T-helper 17 cell (primary cell): ENCODE measurements around the gene MXD1. TPM values are rescaled to one million over a fixed set of nuclear protein-coding genes. Genes with fewer than 3 reads are reported as not detected.
A peak's percentile ranks its signal among the peaks of the same experiment; 100 is the strongest.

Experiments used
- ATAC-seq: fragments of 150-1000 bp; cut with Tn5 transposase; 2 replicates; pipeline ENCODE4 v1.10.0; 2021; ENCODE audit warnings: mild to moderate bottlenecking, moderate library complexity
- DNase-seq, 3 donors: peaks; one replicate each; pipeline versions ENCODE4 v3.0.0 to v3.0.0-alpha.2; 2020 to 2021
- H3K9me3 ChIP-seq: one replicate; pipeline ENCODE4 v1.7.0; 2013; ENCODE audit warnings: low read length, mild to moderate bottlenecking; ENCODE audit not compliant: control insufficient read depth, poor library complexity, severe bottlenecking
- H3K27ac Mint-ChIP-seq: one replicate; pipeline ENCODE4 v1.8.0; 2022; ENCODE audit warnings: mild to moderate bottlenecking, moderate library complexity, mixed read lengths
- H3K27me3 Mint-ChIP-seq: one replicate; pipeline ENCODE4 v1.8.0; 2022; ENCODE audit warnings: mixed read lengths
- H3K36me3 Mint-ChIP-seq: one replicate; pipeline ENCODE4 v1.8.0; 2022; ENCODE audit warnings: low read depth, mixed read lengths
- H3K4me1 Mint-ChIP-seq: one replicate; pipeline ENCODE4 v1.8.0; 2022; ENCODE audit warnings: mild to moderate bottlenecking, mixed read lengths
- H3K4me3 Mint-ChIP-seq: one replicate; pipeline ENCODE4 v1.8.0; 2022; ENCODE audit warnings: mild to moderate bottlenecking, moderate library complexity, mixed read lengths
- total RNA-seq, 4 donors: library from RNA in 2 of 4; stranded (reverse) in 2 of 4; gene quantifications; one replicate each; pipeline ENCODE4 v1.2.3 and lab custom pipeline; 2022 to 2026

Gene MXD1
- total RNA-seq, 2 donors from 2014 or later, result 45.0 to 46.2 TPM

GRCh38 chr2:69939722-69940121, 24.8 kb downstream of the MXD1 start:
- Mint-ChIP-seq H3K4me3 (no peak overlapping the region), H3K27ac (peak overlapping the region; percentile 49), H3K27me3 (no peaks in the 10 kb centered on the region), H3K4me1 (peaks cover 9% of the 10 kb centered on the region), H3K36me3 (peaks cover 22% of the 10 kb centered on the region)
- DNase-seq (no peak), ATAC-seq (no peak)
- no peaks in the 10 kb centered on the region for H3K9me3 ChIP-seq

- H3K9me3 ChIP-seq, result no peaks in the 10 kb centered on the region
- Mint-ChIP-seq H3K27me3 (no peaks in the 10 kb centered on the region), H3K4me3 (no peak overlapping the region), H3K27ac (no peak overlapping the region), H3K36me3 (peaks cover 19% of the 10 kb centered on the region), H3K4me1 (peaks cover 12% of the 10 kb centered on the region)
- ATAC-seq, result no peak
- DNase-seq, result no peak
Observed at GRCh38 chr2:69940691-69941090, 25.8 kb downstream of the MXD1 start.

GRCh38 chr2:69943000-69943842, 28.3 kb downstream of the MXD1 start:
- H3K36me3 Mint-ChIP-seq, result peaks cover 11% of the 10 kb centered on the region

GRCh38 chr2:69943843-69944525, 29.1 kb downstream of the MXD1 start:
- Mint-ChIP-seq H3K4me3 (no peak overlapping the region), H3K36me3 (peaks cover 4% of the 10 kb centered on the region), H3K27ac (no peak overlapping the region), H3K4me1 (peaks cover 29% of the 10 kb centered on the region), H3K27me3 (no peaks in the 10 kb centered on the region)
- DNase-seq (no peak), ATAC-seq (no peak)
- no peaks in the 10 kb centered on the region for H3K9me3 ChIP-seq

More at GRCh38 chr2:69943000-69943842, 28.3 kb downstream of the MXD1 start:
- ATAC-seq, result no peak
- no peaks in the 10 kb centered on the region for H3K9me3 ChIP-seq
- Mint-ChIP-seq H3K27me3 (no peaks in the 10 kb centered on the region), H3K4me1 (peaks cover 28% of the 10 kb centered on the region), H3K27ac (no peak overlapping the region), H3K4me3 (no peak overlapping the region)
- no peak for DNase-seq

- no peaks in the 10 kb centered on the region for H3K9me3 ChIP-seq
- no peak for DNase-seq
- no peak for ATAC-seq
- no peaks in the 10 kb centered on the region for H3K27me3 Mint-ChIP-seq
- peaks cover 2% of the 10 kb centered on the region for H3K36me3 Mint-ChIP-seq
- no peak overlapping the region for H3K4me3 Mint-ChIP-seq
- H3K27ac Mint-ChIP-seq, result peak overlapping the region; percentile 95
- H3K4me1 Mint-ChIP-seq, result peaks cover 30% of the 10 kb centered on the region
Observed at GRCh38 chr2:69944756-69945155, 29.8 kb downstream of the MXD1 start.

GRCh38 chr2:69945441-69945840, 30.5 kb downstream of the MXD1 start:
- no peaks in the 10 kb centered on the region for H3K27me3 Mint-ChIP-seq
- DNase-seq (no peak), ATAC-seq (no peak)
- H3K36me3 Mint-ChIP-seq, result peaks cover 2% of the 10 kb centered on the region
- H3K27ac Mint-ChIP-seq, result peak overlapping the region; percentile 95
- H3K4me1 Mint-ChIP-seq, result peaks cover 30% of the 10 kb centered on the region
- no peaks in the 10 kb centered on the region for H3K9me3 ChIP-seq
- peak overlapping the region; percentile 66 for H3K4me3 Mint-ChIP-seq

GRCh38 chr2:69945941-69946340, 31.0 kb downstream of the MXD1 start:
- H3K4me1 Mint-ChIP-seq, result peaks cover 30% of the 10 kb centered on the region
- no peaks in the 10 kb centered on the region for H3K27me3 Mint-ChIP-seq
- peak overlapping the region; percentile 78 for H3K4me3 Mint-ChIP-seq
- no peak for ATAC-seq
- peak overlapping the region; percentile 95 for H3K27ac Mint-ChIP-seq
- DNase-seq, result no peak
- no peaks in the 10 kb centered on the region for H3K9me3 ChIP-seq
- peaks cover 2% of the 10 kb centered on the region for H3K36me3 Mint-ChIP-seq

- Mint-ChIP-seq H3K27ac (peak overlapping the region; percentile 95), H3K36me3 (peaks cover 2% of the 10 kb centered on the region), H3K27me3 (no peaks in the 10 kb centered on the region), H3K4me3 (peak overlapping the region; percentile 78), H3K4me1 (peaks cover 30% of the 10 kb centered on the region)
- ATAC-seq (peak; percentile 95), DNase-seq (peak in 1 of 3 donors; percentile 26)
- no peaks in the 10 kb centered on the region for H3K9me3 ChIP-seq
Observed at GRCh38 chr2:69946351-69947324, 31.7 kb downstream of the MXD1 start.

- H3K9me3 ChIP-seq, result no peaks in the 10 kb centered on the region
- Mint-ChIP-seq H3K36me3 (peaks cover 2% of the 10 kb centered on the region), H3K4me1 (peaks cover 33% of the 10 kb centered on the region), H3K27me3 (no peaks in the 10 kb centered on the region), H3K27ac (peak overlapping the region; percentile 95), H3K4me3 (no peak overlapping the region)
- DNase-seq (no peak), ATAC-seq (no peak)
Observed at GRCh38 chr2:69947325-69947931, 32.5 kb downstream of the MXD1 start.

- Mint-ChIP-seq H3K27me3 (peaks cover 6% of the 10 kb centered on the region), H3K27ac (peak overlapping the region; percentile 95), H3K4me3 (no peak overlapping the region), H3K4me1 (peaks cover 30% of the 10 kb centered on the region), H3K36me3 (peaks cover 2% of the 10 kb centered on the region)
- H3K9me3 ChIP-seq, result no peaks in the 10 kb centered on the region
- DNase-seq (no peak), ATAC-seq (no peak)
Observed at GRCh38 chr2:69948032-69948962, 33.4 kb downstream of the MXD1 start.

- Mint-ChIP-seq H3K36me3 (peaks cover 2% of the 10 kb centered on the region), H3K4me3 (no peak overlapping the region), H3K27me3 (peaks cover 7% of the 10 kb centered on the region), H3K4me1 (peaks cover 30% of the 10 kb centered on the region), H3K27ac (peak overlapping the region; percentile 78)
- no peak for ATAC-seq
- DNase-seq, result no peak
- H3K9me3 ChIP-seq, result no peaks in the 10 kb centered on the region
Observed at GRCh38 chr2:69948963-69949645, 34.2 kb downstream of the MXD1 start.
